IMR-90 (cell line): Measurements from ENCODE around the gene SH3BP4. TPM values are rescaled to one million over a fixed set of nuclear protein-coding genes. Genes with fewer than 3 reads are reported as not detected.
A peak's percentile ranks its signal among the peaks of the same experiment; 100 is the strongest.

Source experiments
- ATAC-seq: fragments of 200-7000 bp; cut with Tn5 transposase; 2 replicates; pipeline ENCODE4 v1.9.1; 2020; ENCODE audit warnings: low read depth, mild to moderate bottlenecking, moderate library complexity
- BruUV-seq: library from RNA; stranded (reverse); fragments of 400-500 nt; replicated peaks from 2 replicates; lab custom pipeline; 2021; lab: Mats Ljungman, UMichigan
- CTCF ChIA-PET: fragments of 300-600 bp; formaldehyde crosslinking; extraction: SDS; loops from one replicate; lab custom pipeline; 2021; ENCODE audit warnings: antibody characterized with exemption; lab: Yijun Ruan, JAX
- POLR2A ChIA-PET: fragments of 300-600 bp; sonication (Branson Sonifier 250); formaldehyde crosslinking; loops from one replicate; lab custom pipeline; 2022; ENCODE audit warnings: antibody characterized with exemption; ENCODE audit not compliant: unreplicated experiment; lab: Charles Lee
- DNase-seq: peaks from one replicate; pipeline ENCODE4 v3.0.0; 2013
- H2AFZ ChIP-seq: replicated peaks from 2 replicates; pipeline ENCODE3; 2013; ENCODE audit warnings: low read length, mild to moderate bottlenecking; ENCODE audit not compliant: poor library complexity
- H2AK5ac ChIP-seq: 2 replicates; pipeline ENCODE4 v1.6.1; 2013; ENCODE audit warnings: low read depth, low read length, inconsistent platforms
- H2AK9ac ChIP-seq: replicated peaks from 2 replicates; pipeline ENCODE3; 2013; ENCODE audit warnings: mild to moderate bottlenecking, low read depth, low read length, moderate library complexity; ENCODE audit not compliant: poor library complexity
- H2BK120ac ChIP-seq: 2 replicates; pipeline ENCODE4 v1.6.1; 2013; ENCODE audit warnings: low read depth, low read length, inconsistent platforms
- H2BK15ac ChIP-seq: 3 replicates; pipeline ENCODE4 v1.6.1; 2013; ENCODE audit warnings: low read depth, low read length, inconsistent platforms
- H2BK20ac ChIP-seq: 2 replicates; pipeline ENCODE4 v1.6.1; 2013; ENCODE audit warnings: low read depth, mild to moderate bottlenecking, inconsistent platforms, low read length, moderate library complexity
- H2BK5ac ChIP-seq: 2 replicates; pipeline ENCODE4 v1.6.1; 2013; ENCODE audit warnings: mild to moderate bottlenecking, low read depth, low read length, inconsistent platforms; ENCODE audit not compliant: poor library complexity, severe bottlenecking
- H3K14ac ChIP-seq: replicated peaks from 2 replicates; pipeline ENCODE4 v1.6.1; 2013; ENCODE audit warnings: low read depth, low read length, inconsistent platforms
- H3K18ac ChIP-seq: 2 replicates; pipeline ENCODE4 v1.6.1; 2013; ENCODE audit warnings: low read depth, low read length, control low read depth
- H3K23ac ChIP-seq: 2 replicates; pipeline ENCODE4 v1.6.1; 2013; ENCODE audit warnings: low read depth, low read length, inconsistent platforms
- H3K27ac ChIP-seq: 2 replicates; pipeline ENCODE4 v1.5.1; 2013; ENCODE audit warnings: mild to moderate bottlenecking, control low read depth, low read length; ENCODE audit not compliant: insufficient read depth
- H3K27me3 ChIP-seq: 2 replicates; pipeline ENCODE4 v1.6.1; 2013; ENCODE audit warnings: low read length; ENCODE audit not compliant: control insufficient read depth, insufficient read depth
- H3K36me3 ChIP-seq: 2 replicates; pipeline ENCODE4 v1.6.1; 2013; ENCODE audit warnings: low read length, mixed read lengths; ENCODE audit not compliant: control insufficient read depth, insufficient read depth
- H3K4ac ChIP-seq: 2 replicates; pipeline ENCODE4 v1.6.1; 2013; ENCODE audit warnings: low read depth, low read length, inconsistent platforms
- H3K4me1 ChIP-seq: 2 replicates; pipeline ENCODE4 v1.6.1; 2013; ENCODE audit warnings: low read length, mixed read lengths; ENCODE audit not compliant: control insufficient read depth, insufficient read depth
- H3K4me2 ChIP-seq: 2 replicates; pipeline ENCODE4 v1.6.1; 2013; ENCODE audit warnings: low read depth, mild to moderate bottlenecking, control low read depth, low read length, moderate library complexity
- H3K4me3 ChIP-seq: 2 replicates; pipeline ENCODE4 v1.5.1; 2013; ENCODE audit warnings: low read depth, mild to moderate bottlenecking, control low read depth, low read length, moderate library complexity; ENCODE audit not compliant: insufficient read depth
- H3K56ac ChIP-seq: 2 replicates; pipeline ENCODE4 v1.6.1; 2013; ENCODE audit warnings: low read length, inconsistent platforms; ENCODE audit not compliant: insufficient read depth; ENCODE audit errors: extremely low read depth
- H3K79me1 ChIP-seq, 2 experiments: 2 replicates each; pipeline ENCODE4 v1.6.1; 2013; ENCODE audit warnings: low read length in 2 of 2, inconsistent platforms in 1 of 2, low read depth in 1 of 2
- H3K9ac ChIP-seq: 2 replicates; pipeline ENCODE4 v1.6.1; 2013; ENCODE audit warnings: low read depth, low read length, control low read depth
- H3K9me1 ChIP-seq: 2 replicates; pipeline ENCODE4 v1.6.1; 2013; ENCODE audit warnings: low read length, inconsistent platforms; ENCODE audit not compliant: insufficient read depth
- H3K9me3 ChIP-seq: 2 replicates; pipeline ENCODE4 v1.6.1; 2013; ENCODE audit warnings: low read length; ENCODE audit not compliant: control insufficient read depth, insufficient read depth
- H4K20me1 ChIP-seq: 2 replicates; pipeline ENCODE4 v1.6.1; 2013; ENCODE audit warnings: low read length, inconsistent platforms; ENCODE audit not compliant: insufficient read depth
- H4K5ac ChIP-seq: 2 replicates; pipeline ENCODE4 v1.6.1; 2013; ENCODE audit warnings: mild to moderate bottlenecking, low read depth, low read length, control low read depth
- H4K8ac ChIP-seq, 2 experiments: 2 replicates each; pipeline ENCODE4 v1.6.1; 2013; ENCODE audit warnings: low read depth in 2 of 2, low read length in 2 of 2, control low read depth in 1 of 2, inconsistent platforms in 1 of 2
- H4K91ac ChIP-seq: 2 replicates; pipeline ENCODE4 v1.6.1; 2013; ENCODE audit warnings: low read depth, low read length, inconsistent platforms; ENCODE audit not compliant: insufficient read depth
- BHLHE40 ChIP-seq: fragments of 150-350 bp; IDR thresholded peaks from 2 replicates; pipeline ENCODE4 v1.6.1; 2016; ENCODE audit warnings: mild to moderate bottlenecking, low read depth, low read length
- CEBPB ChIP-seq: IDR thresholded peaks from 2 replicates; pipeline ENCODE4 v1.6.1; 2012; ENCODE audit warnings: low read depth, low read length, improper control_type of control experiment
- FOS ChIP-seq: fragments of 150-350 bp; IDR thresholded peaks from 2 replicates; pipeline ENCODE4 v1.6.1; 2016; ENCODE audit warnings: low read depth, low read length
- MAZ ChIP-seq: IDR thresholded peaks from 2 replicates; pipeline ENCODE4 v1.6.1; 2012; ENCODE audit warnings: low read depth, mild to moderate bottlenecking, low read length, improper control_type of control experiment, moderate library complexity, borderline replicate concordance
- MXI1 ChIP-seq: IDR thresholded peaks from 2 replicates; pipeline ENCODE4 v1.6.1; 2012; ENCODE audit warnings: low read depth, mild to moderate bottlenecking, low read length, moderate library complexity, borderline replicate concordance
- POLR2A ChIP-seq: IDR thresholded peaks from 2 replicates; pipeline ENCODE4 v1.6.1; 2012; ENCODE audit warnings: mild to moderate bottlenecking, low read depth, low read length
- RAD21 ChIP-seq: IDR thresholded peaks from 2 replicates; pipeline ENCODE4 v1.6.1; 2012; ENCODE audit warnings: low read length, improper control_type of control experiment
- RCOR1 ChIP-seq: IDR thresholded peaks from 2 replicates; pipeline ENCODE4 v1.6.1; 2012; ENCODE audit warnings: mild to moderate bottlenecking, low read length, improper control_type of control experiment; ENCODE audit not compliant: insufficient replicate concordance
- RFX5 ChIP-seq: IDR thresholded peaks from 2 replicates; pipeline ENCODE4 v1.8.0; 2012; ENCODE audit warnings: low read depth, mild to moderate bottlenecking, low read length, moderate library complexity
- WGBS, 2 experiments: methylation state at CpG; one replicate each; pipeline versions ENCODE4 v1.1.5 to v1.1.7; 2013; ENCODE audit warnings: missing lambda C conversion rate in 2 of 2; ENCODE audit not compliant: insufficient read length in 1 of 2; ENCODE audit errors: extremely low coverage in 2 of 2; 5-methylcytosine and 5-hydroxymethylcytosine counted together
- dilution Hi-C: fragments of 300-500 bp; cut with HindIII; formaldehyde crosslinking; loops from one replicate; pipeline ENCODE4 v1.14.3; 2018; ENCODE audit warnings: low sequenced_read_pairs; ENCODE audit not compliant: unreplicated experiment
- in situ Hi-C: fragments of 300-500 bp; cut with MboI; formaldehyde crosslinking; loops from 3 replicates; pipeline ENCODE4 v1.14.3; 2019; ENCODE audit warnings: low sequenced_read_pairs, inconsistent platforms, mixed read lengths
- intact Hi-C: fragments of 100-400 bp; cut with micrococcal nuclease; formaldehyde crosslinking; loops from 2 replicates; pipeline ENCODE4 v1.10.0; 2022
- polyA plus RNA-seq, 3 experiments: library from polyadenylated mRNA; depleted of rRNA; stranded (reverse); fragments of >200 nt; gene quantifications; 2 replicates each; pipeline ENCODE4 v1.2.3, GENCODE V29; 2012; ENCODE audit warnings: low replicate concordance in 1 of 3
- total RNA-seq: library from RNA; depleted of rRNA; stranded (reverse); fragments of >200 nt; gene quantifications from 2 replicates; pipeline ENCODE4 v1.2.3, GENCODE V29; 2012
- TF ChIP-seq, protein P1 (sequence below): fragments of 150-350 bp; IDR thresholded peaks from 2 replicates; pipeline ENCODE4 v1.6.1; 2016; ENCODE audit warnings: low read depth, mild to moderate bottlenecking, low read length, moderate library complexity, borderline replicate concordance
- TF ChIP-seq, protein P2 (sequence below): conservative IDR thresholded peaks from 2 replicates; pipeline ENCODE4 v1.5.1; 2012; ENCODE audit warnings: mild to moderate bottlenecking, low read depth, low read length, improper control_type of control experiment

The SH3BP4 gene
- total and polyA plus RNA-seq, 2 of the 4 experiments (the other 2 are of a cell fraction) = 104 to 122 TPM

DNA sequence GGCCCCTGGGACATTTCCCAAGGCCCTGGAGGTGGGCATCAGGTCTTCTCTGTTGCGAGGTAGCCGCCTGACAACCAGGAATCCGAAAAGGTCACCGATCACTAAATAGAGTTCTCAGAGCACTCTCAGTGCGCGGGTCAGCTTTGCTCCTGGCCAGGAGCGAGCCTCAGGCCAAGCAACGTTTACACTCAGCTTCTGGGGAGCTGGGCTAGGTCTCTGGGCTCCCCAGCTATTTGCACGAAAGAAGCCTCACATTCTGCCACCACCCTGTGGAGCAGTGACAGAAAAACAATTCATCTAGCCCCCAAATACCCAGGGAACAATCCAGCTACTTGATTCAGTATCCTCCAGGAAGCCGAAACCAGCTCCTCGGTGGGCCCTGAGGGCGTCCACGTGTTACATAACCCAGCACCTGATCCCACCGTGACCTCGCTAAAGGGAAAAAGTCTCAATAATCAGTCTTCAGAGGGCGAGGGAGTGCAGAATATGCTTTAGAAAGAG, 3.3 kb downstream of the SH3BP4 start:
- peaks cover 8 to 39% of the 10 kb centered on the region in 2 experiments; a peak in 3 of 4 replicates for H3K79me1 ChIP-seq
- no peak overlapping the region for H2BK15ac ChIP-seq
- H2AFZ ChIP-seq = no peak overlapping the region
- intact Hi-C loops = loop anchor here (2.0 kb wide), 1 partner anchor 26 kb away; no protein-coding TSS in a partner anchor
- H4K5ac ChIP-seq = no peak overlapping the region
- peaks cover 18% of the 10 kb centered on the region for H3K36me3 ChIP-seq
- no peak overlapping the region; the same call in 1 of the 2 replicates for H3K9ac ChIP-seq
- POLR2A ChIA-PET = interaction anchor here (0.6 kb wide), 2 partner anchors 27 to 51 kb away, joined by 4 to 6 read pairs; no protein-coding TSS in a partner anchor
- H3K9me3 ChIP-seq = no peaks in the 10 kb centered on the region
- dilution Hi-C loops = no loop called here
- ATAC-seq = no peak
- in situ Hi-C loops = loop anchor here (10.0 kb wide), 1 partner anchor 150 kb away; no protein-coding TSS in a partner anchor
- no peak overlapping the region for H2BK20ac ChIP-seq
- TF ChIP-seq MXI1 = no peak
- no peak for TF ChIP-seq POLR2A
- no peak for TF ChIP-seq MAZ
- TF ChIP-seq FOS = no peak
- no peak for TF ChIP-seq CEBPB
- TF ChIP-seq RAD21 = no peak
- TF ChIP-seq, protein P1, sequence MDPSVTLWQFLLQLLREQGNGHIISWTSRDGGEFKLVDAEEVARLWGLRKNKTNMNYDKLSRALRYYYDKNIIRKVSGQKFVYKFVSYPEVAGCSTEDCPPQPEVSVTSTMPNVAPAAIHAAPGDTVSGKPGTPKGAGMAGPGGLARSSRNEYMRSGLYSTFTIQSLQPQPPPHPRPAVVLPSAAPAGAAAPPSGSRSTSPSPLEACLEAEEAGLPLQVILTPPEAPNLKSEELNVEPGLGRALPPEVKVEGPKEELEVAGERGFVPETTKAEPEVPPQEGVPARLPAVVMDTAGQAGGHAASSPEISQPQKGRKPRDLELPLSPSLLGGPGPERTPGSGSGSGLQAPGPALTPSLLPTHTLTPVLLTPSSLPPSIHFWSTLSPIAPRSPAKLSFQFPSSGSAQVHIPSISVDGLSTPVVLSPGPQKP = no peak
- no peak for TF ChIP-seq RCOR1
- TF ChIP-seq, protein P2, sequence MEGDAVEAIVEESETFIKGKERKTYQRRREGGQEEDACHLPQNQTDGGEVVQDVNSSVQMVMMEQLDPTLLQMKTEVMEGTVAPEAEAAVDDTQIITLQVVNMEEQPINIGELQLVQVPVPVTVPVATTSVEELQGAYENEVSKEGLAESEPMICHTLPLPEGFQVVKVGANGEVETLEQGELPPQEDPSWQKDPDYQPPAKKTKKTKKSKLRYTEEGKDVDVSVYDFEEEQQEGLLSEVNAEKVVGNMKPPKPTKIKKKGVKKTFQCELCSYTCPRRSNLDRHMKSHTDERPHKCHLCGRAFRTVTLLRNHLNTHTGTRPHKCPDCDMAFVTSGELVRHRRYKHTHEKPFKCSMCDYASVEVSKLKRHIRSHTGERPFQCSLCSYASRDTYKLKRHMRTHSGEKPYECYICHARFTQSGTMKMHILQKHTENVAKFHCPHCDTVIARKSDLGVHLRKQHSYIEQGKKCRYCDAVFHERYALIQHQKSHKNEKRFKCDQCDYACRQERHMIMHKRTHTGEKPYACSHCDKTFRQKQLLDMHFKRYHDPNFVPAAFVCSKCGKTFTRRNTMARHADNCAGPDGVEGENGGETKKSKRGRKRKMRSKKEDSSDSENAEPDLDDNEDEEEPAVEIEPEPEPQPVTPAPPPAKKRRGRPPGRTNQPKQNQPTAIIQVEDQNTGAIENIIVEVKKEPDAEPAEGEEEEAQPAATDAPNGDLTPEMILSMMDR = no peak
- TF ChIP-seq RFX5 = no peak
- no peak for TF ChIP-seq BHLHE40
- peak overlapping the region; percentile 56; the same call in 1 of the 2 replicates for H3K4me3 ChIP-seq
- H3K4me1 ChIP-seq = peaks cover 39% of the 10 kb centered on the region
- H3K14ac ChIP-seq = peak overlapping the region; percentile 97; the same call in 1 of the 2 replicates
- no peak overlapping the region for H2AK9ac ChIP-seq
- DNase-seq = no peak
- H4K91ac ChIP-seq = peak overlapping the region; percentile 4; the same call in 1 of the 2 replicates
- no peak overlapping the region for H3K18ac ChIP-seq
- peaks cover 36% of the 10 kb centered on the region for H3K9me1 ChIP-seq
- no TSS peak for BruUV-seq
- CTCF ChIA-PET = interaction anchor here (0.6 to 1.1 kb wide), 3 partner anchors 16 to 476 kb away, joined by 3 to 4 read pairs (median 3); no protein-coding TSS in a partner anchor
- H3K56ac ChIP-seq = peak overlapping the region; percentile 95; the same call in 1 of the 2 replicates
- peaks cover 72% of the 10 kb centered on the region for H4K20me1 ChIP-seq
- 86% methylated on average over 4 of the region's 16 CpGs; no CpG with 5 or more reads in 1 of the 2 experiments for WGBS, 2 experiments
- 0 out of 4 replicates have a peak overlapping the region, but pooled peaks of 1 of the 2 experiments have one; percentile 1 for H4K8ac ChIP-seq
- H3K23ac ChIP-seq = peak overlapping the region; percentile 99
- peak overlapping the region; percentile 23; the same call in 1 of the 2 replicates for H2AK5ac ChIP-seq
- peak overlapping the region; percentile 23; the same call in 1 of the 2 replicates for H3K27ac ChIP-seq
- H3K27me3 ChIP-seq = no peaks in the 10 kb centered on the region
- H2BK120ac ChIP-seq = peak overlapping the region; percentile 88; the same call in 1 of the 2 replicates
- H2BK5ac ChIP-seq = no peak overlapping the region
- H3K4me2 ChIP-seq = peak overlapping the region; percentile 84
- peak overlapping the region; percentile 94; the same call in 1 of the 2 replicates for H3K4ac ChIP-seq
